ENCODE data around the gene TAMALIN.

The TAMALIN gene

GRCh38 chr12:51970904-51971646 is 35.7 kb upstream of the TAMALIN start:
- no peaks in the 10 kb centered on the region for H3K36me3 ChIP-seq (ENCODE audit: control insufficient read depth, insufficient read depth, low read length)
- no peak overlapping the region for H3K4me3 ChIP-seq (ENCODE audit: insufficient read depth, low read depth, low read length, poor library complexity, severe bottlenecking)
- no peaks in the 10 kb centered on the region for H3K27me3 ChIP-seq (replicated peaks; ENCODE audit: control insufficient read depth, insufficient read depth, low read length, poor library complexity, severe bottlenecking)
- no peaks in the 10 kb centered on the region for H3K9me3 ChIP-seq (ENCODE audit: control insufficient read depth, low read length)
- DNase-seq = peak; percentile 19 to 25 (median 23)
- H3K4me1 ChIP-seq (ENCODE audit: control insufficient read depth, insufficient read depth, low read length, poor library complexity, severe bottlenecking) = peaks cover 55% of the 10 kb centered on the region
- H3K27ac ChIP-seq (ENCODE audit: insufficient read depth, low read length, poor library complexity, severe bottlenecking) = peak overlapping the region; percentile 29

- no peaks in the 10 kb centered on the region for H3K27me3 ChIP-seq (replicated peaks; ENCODE audit: control insufficient read depth, insufficient read depth, low read length, poor library complexity, severe bottlenecking)
- H3K27ac ChIP-seq (ENCODE audit: insufficient read depth, low read length, poor library complexity, severe bottlenecking) = peak overlapping the region; percentile 29
- DNase-seq = no peak
- H3K4me1 ChIP-seq (ENCODE audit: control insufficient read depth, insufficient read depth, low read length, poor library complexity, severe bottlenecking) = peaks cover 55% of the 10 kb centered on the region
- H3K9me3 ChIP-seq (ENCODE audit: control insufficient read depth, low read length) = no peaks in the 10 kb centered on the region
- H3K36me3 ChIP-seq (ENCODE audit: control insufficient read depth, insufficient read depth, low read length) = peaks cover 7% of the 10 kb centered on the region
- H3K4me3 ChIP-seq (ENCODE audit: insufficient read depth, low read depth, low read length, poor library complexity, severe bottlenecking) = peak overlapping the region; percentile 11
These were observed 34.9 kb upstream of the TAMALIN start for GRCh38 chr12:51971679-51972421.

GRCh38 chr12:51972422-51972812 is 34.3 kb upstream of the TAMALIN start:
- H3K4me1 ChIP-seq (ENCODE audit: control insufficient read depth, insufficient read depth, low read length, poor library complexity, severe bottlenecking) = peaks cover 55% of the 10 kb centered on the region
- H3K9me3 ChIP-seq (ENCODE audit: control insufficient read depth, low read length) = no peaks in the 10 kb centered on the region
- peak overlapping the region; percentile 29 for H3K27ac ChIP-seq (ENCODE audit: insufficient read depth, low read length, poor library complexity, severe bottlenecking)

GRCh38 chr12:51972849-51973273 is 33.9 kb upstream of the TAMALIN start:
- Histone ChIP-seq H3K27ac (ENCODE audit: insufficient read depth, low read length, poor library complexity, severe bottlenecking) (peak overlapping the region; percentile 29), H3K36me3 (ENCODE audit: control insufficient read depth, insufficient read depth, low read length) (peaks cover 7% of the 10 kb centered on the region), H3K4me3 (ENCODE audit: insufficient read depth, low read depth, low read length, poor library complexity, severe bottlenecking) (peak overlapping the region; percentile 11), H3K9me3 (ENCODE audit: control insufficient read depth, low read length) (no peaks in the 10 kb centered on the region), H3K27me3 (replicated peaks; ENCODE audit: control insufficient read depth, insufficient read depth, low read length, poor library complexity, severe bottlenecking) (no peaks in the 10 kb centered on the region), H3K4me1 (ENCODE audit: control insufficient read depth, insufficient read depth, low read length, poor library complexity, severe bottlenecking) (peaks cover 55% of the 10 kb centered on the region)
- peak; percentile 27 to 52 (median 42) for DNase-seq

More at GRCh38 chr12:51972422-51972812, 34.3 kb upstream of the TAMALIN start:
- H3K36me3 ChIP-seq (ENCODE audit: control insufficient read depth, insufficient read depth, low read length) = peaks cover 7% of the 10 kb centered on the region
- DNase-seq = no peak
- H3K4me3 ChIP-seq (ENCODE audit: insufficient read depth, low read depth, low read length, poor library complexity, severe bottlenecking) = peak overlapping the region; percentile 11
- H3K27me3 ChIP-seq (replicated peaks; ENCODE audit: control insufficient read depth, insufficient read depth, low read length, poor library complexity, severe bottlenecking) = no peaks in the 10 kb centered on the region

DNA sequence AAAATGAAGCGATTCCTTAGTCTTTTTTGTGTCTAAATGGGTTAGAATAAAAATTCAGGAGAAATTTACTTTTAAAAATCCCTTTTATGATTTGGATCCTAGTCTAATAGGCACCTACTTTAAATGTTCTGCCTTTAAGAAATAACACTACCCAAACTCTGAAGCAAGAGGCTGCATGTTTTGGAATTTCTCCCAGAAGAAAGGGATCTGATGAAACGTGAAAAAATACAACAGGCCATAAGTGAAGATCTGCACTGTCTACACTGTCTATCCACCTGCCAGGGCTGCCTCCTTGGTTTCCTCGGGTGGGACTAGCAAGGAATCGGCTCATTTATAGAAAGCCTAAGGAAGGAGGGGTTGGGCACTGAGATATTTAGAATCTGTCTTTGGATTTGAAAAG is 33.2 kb upstream of the TAMALIN start:
- peaks cover 55% of the 10 kb centered on the region for H3K4me1 ChIP-seq (ENCODE audit: control insufficient read depth, insufficient read depth, low read length, poor library complexity, severe bottlenecking)
- no peak overlapping the region for H3K4me3 ChIP-seq (ENCODE audit: insufficient read depth, low read depth, low read length, poor library complexity, severe bottlenecking)
- no peaks in the 10 kb centered on the region for H3K27me3 ChIP-seq (replicated peaks; ENCODE audit: control insufficient read depth, insufficient read depth, low read length, poor library complexity, severe bottlenecking)
- H3K9me3 ChIP-seq (ENCODE audit: control insufficient read depth, low read length) = no peaks in the 10 kb centered on the region
- peaks cover 7% of the 10 kb centered on the region for H3K36me3 ChIP-seq (ENCODE audit: control insufficient read depth, insufficient read depth, low read length)
- no peak overlapping the region for H3K27ac ChIP-seq (ENCODE audit: insufficient read depth, low read length, poor library complexity, severe bottlenecking)
- no peak for DNase-seq

DNA sequence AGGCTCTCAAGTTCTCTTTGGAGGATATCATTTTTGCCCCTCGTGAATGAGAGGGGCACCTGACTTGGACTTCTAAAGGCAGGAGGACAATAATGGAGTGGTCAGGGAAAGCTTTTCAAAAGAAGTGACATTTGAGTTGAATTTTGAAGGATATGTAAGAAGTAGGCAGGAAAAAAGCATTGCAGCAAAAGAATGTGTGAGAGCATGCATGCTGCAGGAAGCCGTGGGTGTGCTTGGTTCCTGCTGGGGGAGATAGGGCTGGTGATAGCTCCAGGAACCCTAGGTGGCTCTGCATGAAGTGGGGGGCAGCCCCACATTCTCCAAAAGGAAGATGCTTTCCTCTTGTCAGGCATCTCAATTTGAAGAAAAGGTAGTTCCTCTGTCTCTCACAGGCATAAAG is 32.1 kb upstream of the TAMALIN start:
- Histone ChIP-seq H3K36me3 (ENCODE audit: control insufficient read depth, insufficient read depth, low read length) (peaks cover 7% of the 10 kb centered on the region), H3K4me1 (ENCODE audit: control insufficient read depth, insufficient read depth, low read length, poor library complexity, severe bottlenecking) (peaks cover 55% of the 10 kb centered on the region), H3K27me3 (replicated peaks; ENCODE audit: control insufficient read depth, insufficient read depth, low read length, poor library complexity, severe bottlenecking) (no peaks in the 10 kb centered on the region), H3K9me3 (ENCODE audit: control insufficient read depth, low read length) (no peaks in the 10 kb centered on the region), H3K27ac (ENCODE audit: insufficient read depth, low read length, poor library complexity, severe bottlenecking) (no peak overlapping the region), H3K4me3 (ENCODE audit: insufficient read depth, low read depth, low read length, poor library complexity, severe bottlenecking) (no peak overlapping the region)
- no peak for DNase-seq

GRCh38 chr12:51975196-51975595 is 31.6 kb upstream of the TAMALIN start:
- no peak overlapping the region for H3K4me3 ChIP-seq (ENCODE audit: insufficient read depth, low read depth, low read length, poor library complexity, severe bottlenecking)
- no peaks in the 10 kb centered on the region for H3K9me3 ChIP-seq (ENCODE audit: control insufficient read depth, low read length)
- peaks cover 51% of the 10 kb centered on the region for H3K4me1 ChIP-seq (ENCODE audit: control insufficient read depth, insufficient read depth, low read length, poor library complexity, severe bottlenecking)
- no peak for DNase-seq
- no peak overlapping the region for H3K27ac ChIP-seq (ENCODE audit: insufficient read depth, low read length, poor library complexity, severe bottlenecking)
- H3K36me3 ChIP-seq (ENCODE audit: control insufficient read depth, insufficient read depth, low read length) = peaks cover 7% of the 10 kb centered on the region
- no peaks in the 10 kb centered on the region for H3K27me3 ChIP-seq (replicated peaks; ENCODE audit: control insufficient read depth, insufficient read depth, low read length, poor library complexity, severe bottlenecking)

- Histone ChIP-seq H3K36me3 (ENCODE audit: control insufficient read depth, insufficient read depth, low read length) (peaks cover 7% of the 10 kb centered on the region), H3K4me1 (ENCODE audit: control insufficient read depth, insufficient read depth, low read length, poor library complexity, severe bottlenecking) (peaks cover 37% of the 10 kb centered on the region), H3K27ac (ENCODE audit: insufficient read depth, low read length, poor library complexity, severe bottlenecking) (no peak overlapping the region), H3K9me3 (ENCODE audit: control insufficient read depth, low read length) (no peaks in the 10 kb centered on the region), H3K4me3 (ENCODE audit: insufficient read depth, low read depth, low read length, poor library complexity, severe bottlenecking) (no peak overlapping the region), H3K27me3 (replicated peaks; ENCODE audit: control insufficient read depth, insufficient read depth, low read length, poor library complexity, severe bottlenecking) (no peaks in the 10 kb centered on the region)
- DNase-seq = no peak
These were observed 30.2 kb upstream of the TAMALIN start for GRCh38 chr12:51976376-51977160.

DNA sequence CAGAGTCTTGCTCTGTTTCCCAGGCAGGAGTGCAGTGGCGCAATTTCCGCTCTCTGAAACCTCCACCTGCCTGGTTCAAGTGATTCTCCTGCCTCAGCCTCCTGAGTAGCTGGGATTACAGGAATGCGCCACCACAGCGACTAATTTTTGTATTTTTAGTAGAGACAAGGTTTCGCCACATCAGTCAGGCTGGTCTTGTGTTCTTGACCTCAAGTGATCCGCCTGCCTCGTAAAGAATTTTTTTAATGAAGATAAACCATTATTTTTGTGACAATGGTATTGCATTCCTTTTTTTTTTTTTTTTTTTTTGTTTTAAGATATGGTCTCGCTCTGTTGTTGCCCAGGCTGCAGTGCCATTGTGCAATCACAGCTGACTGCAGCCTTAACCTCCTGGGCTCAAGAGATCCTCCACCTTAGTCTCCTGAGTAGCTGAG is 29.4 kb upstream of the TAMALIN start:
- H3K36me3 ChIP-seq (ENCODE audit: control insufficient read depth, insufficient read depth, low read length) = peaks cover 7% of the 10 kb centered on the region
- no peak for DNase-seq
- H3K27me3 ChIP-seq (replicated peaks; ENCODE audit: control insufficient read depth, insufficient read depth, low read length, poor library complexity, severe bottlenecking) = no peaks in the 10 kb centered on the region
- H3K9me3 ChIP-seq (ENCODE audit: control insufficient read depth, low read length) = no peaks in the 10 kb centered on the region
- no peak overlapping the region for H3K27ac ChIP-seq (ENCODE audit: insufficient read depth, low read length, poor library complexity, severe bottlenecking)
- H3K4me3 ChIP-seq (ENCODE audit: insufficient read depth, low read depth, low read length, poor library complexity, severe bottlenecking) = no peak overlapping the region
- H3K4me1 ChIP-seq (ENCODE audit: control insufficient read depth, insufficient read depth, low read length, poor library complexity, severe bottlenecking) = peaks cover 30% of the 10 kb centered on the region

Data from effector memory CD4-positive, alpha-beta T cell (primary cell).